ENCODE results near the gene HAT1.

HAT1 gene

DNA sequence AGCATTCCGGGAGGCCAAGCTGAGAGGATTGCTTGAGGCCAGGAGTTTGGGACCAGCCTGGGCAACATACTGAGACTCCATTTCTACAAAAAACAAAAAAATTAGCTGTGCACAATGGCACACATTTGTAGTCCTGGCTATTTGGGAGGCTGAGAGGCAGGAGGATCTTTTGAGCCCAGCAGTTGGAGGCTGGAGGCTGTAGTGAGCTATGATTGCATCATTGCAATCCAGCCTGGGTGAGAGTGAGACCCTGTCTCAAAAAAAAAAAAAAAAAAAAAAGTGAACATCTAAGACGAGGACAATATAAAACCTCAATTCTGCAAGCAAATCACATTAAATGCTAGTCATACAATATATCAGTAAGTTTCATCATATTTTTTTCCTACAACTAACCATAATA, 2.8 kb upstream of the HAT1 start:
- no peak for DNase-seq (ENCODE audit: low read depth in 2 of 3, low spot score in 2 of 3)

DNA sequence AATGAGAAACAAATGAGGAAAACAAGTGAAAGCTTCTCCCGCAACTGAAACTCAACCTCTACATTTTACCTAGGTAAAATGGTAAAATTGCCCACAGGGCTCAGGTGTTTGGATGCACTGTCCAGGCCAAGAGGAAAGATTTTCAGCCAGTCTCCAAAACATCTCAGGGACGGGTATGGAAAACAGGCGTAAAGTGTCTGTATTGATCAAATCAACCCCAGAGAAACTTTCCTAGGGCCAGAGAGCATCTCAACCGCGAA, 361 bp upstream of the HAT1 start:
- DNase-seq (ENCODE audit: low read depth in 2 of 3, low spot score in 2 of 3), result no peak

DNA sequence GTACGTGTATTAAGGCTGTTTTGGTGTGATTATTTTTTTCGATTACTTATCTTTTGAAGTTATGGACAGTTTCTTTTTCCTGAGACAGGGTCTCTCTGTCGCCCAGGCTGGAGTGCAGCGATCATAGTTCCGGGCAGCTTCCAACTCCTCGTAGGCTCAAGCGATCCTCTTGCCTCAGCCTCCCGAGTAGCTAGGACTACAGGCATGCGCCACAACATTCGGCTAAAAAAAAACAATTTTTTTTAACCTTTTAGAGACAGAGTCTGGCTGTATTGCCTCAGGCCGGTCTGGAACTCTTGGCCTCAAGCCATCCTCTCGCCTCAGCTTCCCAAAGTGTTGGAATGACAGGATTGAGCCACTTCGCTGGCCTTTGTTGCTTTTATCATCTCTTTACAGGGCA, 945 bp downstream of the HAT1 start:
- DNase-seq (ENCODE audit: low read depth in 2 of 3, low spot score in 2 of 3), result no peak

DNA sequence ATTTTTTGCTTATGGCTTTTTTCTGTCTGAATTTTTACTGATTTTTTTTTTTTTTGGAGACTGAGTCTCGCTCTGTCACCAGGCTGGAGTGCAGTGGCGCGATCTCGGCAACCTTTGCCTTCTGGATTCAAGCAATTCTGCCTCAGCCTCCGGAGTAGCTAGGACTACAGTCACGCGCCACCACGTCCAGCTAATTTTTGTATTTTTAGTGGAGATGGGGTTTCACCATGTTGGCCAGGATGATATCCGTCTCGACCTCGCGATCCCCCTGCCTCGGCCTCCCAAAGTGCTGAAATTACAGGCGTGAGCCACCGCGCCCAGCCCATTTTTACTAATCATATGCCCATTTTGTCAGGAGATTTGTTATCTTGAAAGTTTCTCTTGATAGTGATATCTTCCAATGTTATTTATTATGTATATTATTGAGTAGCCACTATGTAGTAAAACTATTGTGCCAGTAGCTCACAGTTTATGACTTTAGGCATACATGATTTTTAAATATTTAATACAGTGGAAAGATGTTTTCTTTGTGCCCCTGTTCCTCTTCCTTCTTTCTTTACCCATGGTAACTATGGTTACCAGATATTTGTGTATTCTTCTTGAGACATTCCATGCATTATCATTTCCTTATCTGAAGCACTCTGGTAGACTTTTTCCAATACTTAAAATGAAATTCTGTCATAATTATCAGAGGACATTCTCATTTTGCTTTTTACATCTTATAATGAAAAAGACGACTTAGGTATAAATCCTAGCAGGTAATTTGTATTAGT, 2.1 kb downstream of the HAT1 start:
- DNase-seq (ENCODE audit: low read depth in 2 of 3, low spot score in 2 of 3), result no peak

DNA sequence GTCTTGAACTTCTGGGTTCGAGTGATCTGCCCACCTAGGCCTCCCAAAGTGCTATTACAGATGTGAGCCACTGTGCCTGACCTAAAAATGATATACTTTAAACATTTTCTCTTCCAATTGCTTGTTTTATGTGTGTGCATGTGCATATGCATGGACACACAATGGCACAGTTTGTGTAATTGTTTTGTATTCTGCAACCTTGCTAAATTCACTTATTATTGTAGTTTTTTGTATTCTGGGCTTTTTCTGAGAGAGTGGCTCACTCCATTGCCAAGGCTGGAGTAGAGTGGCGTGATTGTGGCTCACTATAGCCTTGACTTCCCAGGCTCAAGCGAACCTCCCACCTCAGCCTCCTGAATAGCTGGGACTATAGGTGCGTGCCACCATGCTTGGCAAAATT, 8.1 kb downstream of the HAT1 start:
- DNase-seq (ENCODE audit: low read depth in 2 of 3, low spot score in 2 of 3), result no peak

DNA sequence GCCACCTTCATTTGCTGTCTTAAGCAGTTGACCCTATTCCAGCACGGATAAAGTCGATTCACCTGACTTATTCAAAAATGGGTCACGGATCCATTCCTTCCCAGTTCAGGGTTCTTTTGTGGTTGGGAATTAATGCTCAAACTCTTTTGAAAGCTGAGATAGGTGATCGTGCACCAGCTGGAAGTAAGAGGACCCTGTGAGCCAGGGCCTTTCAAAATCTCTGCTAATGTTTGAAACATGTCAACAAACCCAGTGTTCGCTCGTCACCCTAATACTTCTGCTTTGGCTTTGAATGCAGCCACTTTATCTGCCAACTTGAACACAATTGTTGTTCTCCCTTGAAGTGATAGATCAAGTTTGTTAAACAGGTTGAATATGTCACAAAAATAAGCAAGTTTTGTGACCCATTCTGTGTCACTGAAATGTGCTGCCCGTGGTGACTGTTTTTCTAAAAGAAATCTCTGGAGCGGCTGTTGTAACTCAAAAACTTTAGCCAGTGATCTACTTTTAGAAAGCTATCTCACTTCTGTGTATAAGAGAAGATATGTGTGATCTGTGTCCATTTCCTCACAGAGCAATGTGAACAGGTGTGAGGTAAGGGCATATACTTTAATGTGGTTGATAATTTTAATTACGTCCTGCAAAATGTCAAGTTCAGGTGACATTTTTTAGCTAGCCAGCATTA, 16.9 kb downstream of the HAT1 start:
- no peak for DNase-seq (ENCODE audit: low read depth in 2 of 3, low spot score in 2 of 3)

DNA sequence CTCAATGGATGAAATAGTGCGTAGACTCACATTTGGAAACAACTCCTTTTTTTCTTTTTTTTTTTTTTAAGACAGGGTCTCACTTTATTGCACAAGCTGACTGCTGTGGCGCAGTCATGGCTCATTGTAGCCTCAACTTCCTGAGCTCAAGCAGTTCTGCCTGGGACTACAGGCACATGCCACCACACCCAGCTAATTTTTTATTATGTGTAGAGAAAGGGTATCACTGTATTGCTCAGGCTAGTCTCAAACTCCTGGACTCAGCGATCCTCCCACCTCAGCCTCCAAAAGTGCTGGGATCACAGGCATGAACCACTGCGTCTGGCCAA, 17.4 kb downstream of the HAT1 start:
- no peak for DNase-seq (ENCODE audit: low read depth in 2 of 3, low spot score in 2 of 3)

DNA sequence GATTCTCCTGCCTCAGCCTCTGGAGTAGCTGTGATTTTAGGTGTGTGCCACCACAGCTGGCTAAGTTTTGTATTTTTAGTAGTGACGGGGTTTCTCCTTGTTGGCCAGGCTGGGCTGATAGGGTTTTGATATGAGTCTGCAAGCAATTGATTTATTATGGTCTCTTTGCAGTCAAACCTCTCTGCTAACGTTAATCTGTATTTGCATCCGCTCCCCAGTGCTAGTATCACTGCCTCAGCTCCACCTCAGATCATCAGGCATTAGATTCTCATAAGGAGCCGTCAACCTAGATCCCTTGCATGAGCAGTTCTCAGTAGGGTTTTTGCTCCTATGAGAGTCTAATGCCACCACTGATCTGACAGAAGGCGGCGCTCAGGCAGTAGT, 19.0 kb downstream of the HAT1 start:
- DNase-seq (ENCODE audit: low read depth in 2 of 3, low spot score in 2 of 3), result no peak

DNA sequence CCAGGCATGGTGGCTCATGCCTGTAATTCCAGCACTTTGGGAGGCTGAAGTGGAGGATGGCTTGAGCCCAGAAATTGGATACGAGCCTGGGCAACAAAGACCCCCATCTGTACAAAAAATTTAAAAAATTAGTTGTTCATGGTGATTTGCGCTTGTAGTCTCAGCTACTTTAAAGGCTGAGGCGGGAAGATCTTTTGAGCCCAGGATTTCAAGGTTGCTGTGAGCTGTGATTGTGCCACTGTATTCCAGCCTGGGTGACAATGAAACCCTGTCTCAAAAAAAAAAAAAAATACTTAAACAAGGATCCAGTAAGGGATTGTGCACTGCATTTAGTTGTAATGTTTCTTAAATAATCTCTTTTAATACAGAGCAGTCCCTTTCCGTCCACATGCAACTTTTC, 21.6 kb downstream of the HAT1 start:
- DNase-seq (ENCODE audit: low read depth in 2 of 3, low spot score in 2 of 3), result no peak

DNA sequence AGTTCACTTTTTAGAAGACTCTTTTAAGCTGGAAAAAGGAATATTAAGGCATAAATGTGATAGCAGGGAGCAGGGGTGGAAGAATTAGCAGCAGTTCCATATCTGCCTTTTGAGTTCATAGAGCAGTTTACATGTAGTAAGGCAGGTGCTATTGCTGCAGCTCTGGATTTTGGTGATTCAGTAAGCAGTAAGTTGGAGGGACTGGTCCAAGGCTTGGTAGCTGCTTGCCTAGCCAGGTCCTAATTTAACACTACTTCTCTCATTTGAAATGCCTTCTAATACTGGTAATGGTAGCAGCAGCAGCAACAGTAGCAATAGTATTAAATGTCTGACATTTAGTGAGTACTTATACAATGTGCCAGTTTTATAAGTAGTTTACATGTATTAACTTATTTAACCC, 30.0 kb downstream of the HAT1 start:
- DNase-seq (ENCODE audit: low read depth in 2 of 3, low spot score in 2 of 3), result no peak

DNA sequence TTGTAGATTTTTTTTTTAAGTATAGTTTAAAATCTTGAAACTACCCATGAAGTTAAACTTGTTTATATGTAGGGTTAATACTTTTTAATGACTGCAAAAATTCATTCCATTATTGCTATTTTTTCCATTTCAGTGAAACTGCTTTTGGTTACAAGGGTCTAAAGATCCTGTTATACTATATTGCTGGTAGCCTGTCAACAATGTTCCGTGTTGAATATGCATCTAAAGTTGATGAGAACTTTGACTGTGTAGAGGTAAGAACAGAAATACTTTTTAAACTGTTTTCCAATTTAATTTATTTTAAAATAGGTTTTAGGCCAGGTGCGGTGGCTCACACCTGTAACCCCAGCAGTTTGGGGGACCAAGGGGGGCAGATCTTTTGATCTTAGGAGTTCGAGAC, 30.5 kb downstream of the HAT1 start:
- DNase-seq (ENCODE audit: low read depth in 2 of 3, low spot score in 2 of 3), result no peak

DNA sequence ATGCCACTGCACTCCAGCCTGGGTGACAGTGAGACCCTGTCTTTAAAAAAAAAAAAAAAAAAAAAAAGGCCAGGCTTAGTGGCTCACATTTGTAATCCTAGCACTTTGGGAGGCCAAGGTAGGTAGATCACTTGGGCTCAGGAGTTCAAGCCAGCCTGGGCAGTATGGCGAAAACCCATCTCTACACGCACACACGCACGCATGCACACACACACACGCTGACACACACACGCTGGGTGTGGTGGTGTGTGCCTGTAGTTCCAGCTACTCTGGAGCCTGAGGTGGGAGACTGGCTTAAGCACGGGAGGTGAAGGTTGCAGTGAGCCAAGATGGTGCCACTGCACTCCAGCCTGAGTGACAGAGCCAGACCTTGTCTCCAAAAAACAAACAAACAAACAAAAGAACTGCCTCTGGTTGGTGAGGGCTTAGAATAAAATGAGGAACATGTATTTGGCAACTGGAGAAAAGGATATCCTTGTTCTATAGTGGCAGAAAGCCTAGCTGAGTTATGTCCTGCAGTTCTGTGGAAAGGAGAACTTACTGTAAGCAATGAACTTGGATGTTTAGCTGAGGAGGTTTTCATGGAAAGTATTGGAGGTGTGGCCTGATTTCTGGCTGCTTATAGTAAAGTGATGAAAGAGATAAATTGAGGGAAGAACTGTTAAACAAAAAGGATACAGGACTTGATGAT, 34.0 kb downstream of the HAT1 start:
- no peak for DNase-seq (ENCODE audit: low read depth in 2 of 3, low spot score in 2 of 3)

DNA sequence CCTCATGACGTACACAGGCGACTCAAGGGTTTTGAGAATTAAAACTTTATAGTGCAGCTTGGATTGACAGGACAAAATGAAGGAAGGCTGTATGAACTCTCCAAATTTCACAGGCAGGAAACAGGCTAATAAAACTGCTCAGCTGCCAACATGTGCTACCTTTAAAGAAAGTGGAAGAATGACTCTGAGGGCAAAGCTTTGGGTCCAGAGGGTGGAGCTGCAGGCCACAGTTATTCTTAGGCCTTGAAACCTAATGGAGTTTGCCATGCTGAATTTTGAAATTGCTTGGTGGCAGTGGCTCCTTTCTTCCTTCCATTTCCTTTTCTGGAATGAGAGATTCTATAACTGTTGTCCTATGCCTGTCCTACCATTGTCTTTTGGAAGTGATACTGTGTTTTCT, 34.8 kb downstream of the HAT1 start:
- no peak for DNase-seq (ENCODE audit: low read depth in 2 of 3, low spot score in 2 of 3)

DNA sequence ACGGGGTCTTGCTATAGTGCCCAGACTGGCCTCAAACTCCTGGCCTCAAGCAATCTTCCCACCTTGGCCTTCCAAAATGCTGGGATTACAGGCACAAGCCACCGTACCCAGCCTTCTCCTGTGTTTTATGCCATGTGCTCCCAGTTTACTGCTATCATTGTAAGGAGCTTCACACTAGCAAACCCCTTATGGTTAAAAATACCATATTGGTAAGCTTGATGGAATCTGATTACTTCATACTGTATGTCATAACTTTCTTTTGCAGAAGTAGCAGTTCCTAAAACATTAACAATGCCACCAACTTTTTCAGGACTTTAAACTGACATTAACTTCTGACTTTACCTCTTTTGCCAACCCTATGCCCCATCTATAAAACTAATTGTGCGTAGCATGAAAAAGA, 36.2 kb downstream of the HAT1 start:
- DNase-seq (ENCODE audit: low read depth in 2 of 3, low spot score in 2 of 3), result no peak

DNA sequence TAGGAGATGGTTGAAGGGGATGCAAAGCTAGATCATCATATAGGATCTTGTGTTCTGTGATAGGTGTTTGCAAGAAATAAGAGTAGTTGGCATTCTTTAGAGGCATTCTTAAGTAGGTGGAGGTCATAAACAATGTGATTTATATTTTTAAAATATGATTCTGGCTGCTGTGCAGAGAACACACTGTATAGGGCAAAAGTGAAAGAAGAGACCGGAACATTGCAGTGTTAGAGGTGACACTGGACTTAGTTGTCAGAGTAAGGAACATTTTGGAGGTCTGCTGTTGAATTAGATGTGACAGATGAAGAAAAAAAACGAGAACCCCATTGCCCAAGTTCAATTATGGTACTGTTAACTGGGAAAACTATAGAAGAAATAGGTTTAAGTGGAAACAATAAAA, 37.7 kb downstream of the HAT1 start:
- DNase-seq (ENCODE audit: low read depth in 2 of 3, low spot score in 2 of 3), result no peak

DNA sequence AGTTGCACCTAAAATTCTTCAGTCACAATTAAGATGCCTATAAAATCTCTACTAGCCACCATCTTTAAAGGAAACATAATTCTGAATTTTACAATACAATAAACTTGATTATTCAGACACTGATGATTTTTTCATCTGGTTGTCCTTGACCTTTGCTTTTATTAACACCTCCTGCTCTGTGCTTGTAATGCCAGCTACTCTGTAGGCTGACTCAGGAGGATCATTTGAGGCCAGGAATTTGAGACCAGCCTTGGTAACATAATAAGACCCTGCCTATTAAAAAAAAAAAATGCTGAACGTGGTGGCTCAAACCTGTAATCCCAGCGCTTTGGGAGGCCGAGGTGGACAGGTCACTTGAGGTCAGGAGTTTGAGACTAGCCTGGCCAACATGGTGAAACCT, 38.3 kb downstream of the HAT1 start:
- DNase-seq (ENCODE audit: low read depth in 2 of 3, low spot score in 2 of 3), result no peak

DNA sequence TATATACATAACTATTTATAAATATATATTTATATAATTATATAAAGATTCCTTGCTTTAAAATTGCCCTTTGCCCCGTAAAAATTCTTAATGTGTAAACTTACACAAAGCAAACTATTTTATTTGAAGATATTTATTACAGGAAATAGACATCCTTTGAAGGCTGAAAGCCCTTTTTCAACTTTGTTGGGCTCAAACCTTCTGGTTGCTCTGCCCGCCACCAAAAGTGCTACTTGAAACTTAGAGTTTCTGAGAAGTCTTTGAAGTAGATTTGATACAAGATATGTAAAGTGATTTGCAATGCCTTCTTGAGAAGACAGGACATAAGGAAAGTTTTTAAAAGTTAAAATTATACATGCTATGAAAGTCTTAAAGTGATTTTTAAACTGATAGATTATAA, 40.9 kb downstream of the HAT1 start:
- no peak for DNase-seq (ENCODE audit: low read depth in 2 of 3, low spot score in 2 of 3)

DNA sequence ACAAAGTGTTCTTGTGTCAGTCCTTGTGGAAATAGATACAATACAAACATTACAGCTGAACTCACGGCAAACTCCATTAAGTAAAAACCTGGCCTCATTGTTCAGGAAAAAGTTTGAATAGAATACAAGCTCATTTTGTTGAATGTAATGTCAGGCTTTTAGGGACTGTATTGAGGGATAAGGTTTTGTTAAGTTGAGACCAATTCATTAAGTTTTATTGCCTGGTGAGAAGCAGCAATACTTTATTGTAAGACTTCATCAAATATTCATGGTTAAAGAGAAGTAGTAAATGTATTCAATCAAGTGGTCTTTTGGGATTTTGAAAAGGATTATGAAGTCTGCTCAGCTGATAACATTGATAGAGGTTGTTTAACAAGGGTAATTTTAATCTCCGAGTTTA, 42.0 kb downstream of the HAT1 start:
- DNase-seq (ENCODE audit: low read depth in 2 of 3, low spot score in 2 of 3), result no peak

DNA sequence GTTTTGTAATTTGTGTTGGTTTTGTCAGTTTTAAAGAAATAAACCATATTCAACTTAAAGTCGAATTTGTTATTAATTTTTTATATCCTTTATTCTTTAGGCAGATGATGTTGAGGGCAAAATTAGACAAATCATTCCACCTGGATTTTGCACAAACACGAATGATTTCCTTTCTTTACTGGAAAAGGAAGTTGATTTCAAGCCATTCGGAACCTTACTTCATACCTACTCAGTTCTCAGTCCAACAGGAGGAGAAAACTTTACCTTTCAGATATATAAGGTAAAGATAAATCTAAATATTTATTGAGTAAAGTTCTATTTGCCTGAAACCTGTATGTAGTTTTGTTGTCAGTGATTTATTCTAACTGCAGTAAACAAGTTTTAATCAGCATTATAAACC, 43.0 kb downstream of the HAT1 start:
- DNase-seq (ENCODE audit: low read depth in 2 of 3, low spot score in 2 of 3), result no peak

DNA sequence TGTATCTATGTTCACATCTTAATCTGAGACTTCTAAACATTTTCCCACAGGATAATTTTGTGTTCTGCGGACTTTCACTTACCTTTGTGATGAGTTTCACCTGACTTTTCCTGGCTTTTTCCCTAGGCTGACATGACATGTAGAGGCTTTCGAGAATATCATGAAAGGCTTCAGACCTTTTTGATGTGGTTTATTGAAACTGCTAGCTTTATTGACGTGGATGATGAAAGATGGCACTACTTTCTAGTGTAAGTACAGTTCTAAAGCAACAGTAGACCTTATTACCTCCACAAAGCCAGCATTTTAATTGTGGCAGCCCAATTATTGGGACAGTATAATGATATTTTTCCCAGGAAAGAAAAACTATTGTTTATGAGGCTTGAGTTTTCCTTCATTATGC, 43.4 kb downstream of the HAT1 start:
- DNase-seq (ENCODE audit: low read depth in 2 of 3, low spot score in 2 of 3), result no peak

DNA sequence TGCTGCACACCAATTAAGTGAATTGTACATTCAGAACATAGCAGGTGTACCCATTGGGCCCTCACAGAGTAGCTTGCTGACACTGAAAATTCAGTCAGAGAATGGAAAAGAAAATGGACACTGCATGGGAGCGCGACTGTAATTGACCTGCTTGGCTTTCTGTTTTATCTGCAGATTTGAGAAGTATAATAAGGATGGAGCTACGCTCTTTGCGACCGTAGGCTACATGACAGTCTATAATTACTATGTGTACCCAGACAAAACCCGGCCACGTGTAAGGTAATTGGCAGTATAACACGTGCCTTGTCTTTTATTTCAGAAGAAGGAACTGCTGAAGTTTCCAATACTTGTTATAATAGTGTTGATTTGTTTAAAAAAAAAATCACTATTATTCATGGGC, 44.0 kb downstream of the HAT1 start:
- DNase-seq (ENCODE audit: low read depth in 2 of 3, low spot score in 2 of 3), result no peak

DNA sequence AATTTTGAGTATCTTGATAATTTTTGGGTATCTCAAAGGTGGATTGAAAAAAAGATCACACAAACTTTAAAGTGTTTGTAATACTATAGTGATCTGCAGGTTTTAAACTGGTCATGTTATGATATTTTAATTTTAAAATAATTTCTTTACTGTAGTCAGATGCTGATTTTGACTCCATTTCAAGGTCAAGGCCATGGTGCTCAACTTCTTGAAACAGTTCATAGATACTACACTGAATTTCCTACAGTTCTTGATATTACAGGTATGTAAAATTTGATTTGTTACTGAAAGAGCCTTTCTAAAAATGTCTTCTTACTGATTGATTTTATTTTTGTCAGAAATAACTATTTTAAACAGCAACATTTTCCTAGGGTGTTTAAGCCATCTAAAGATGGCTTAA, 44.4 kb downstream of the HAT1 start:
- no peak for DNase-seq (ENCODE audit: low read depth in 2 of 3, low spot score in 2 of 3)

DNA sequence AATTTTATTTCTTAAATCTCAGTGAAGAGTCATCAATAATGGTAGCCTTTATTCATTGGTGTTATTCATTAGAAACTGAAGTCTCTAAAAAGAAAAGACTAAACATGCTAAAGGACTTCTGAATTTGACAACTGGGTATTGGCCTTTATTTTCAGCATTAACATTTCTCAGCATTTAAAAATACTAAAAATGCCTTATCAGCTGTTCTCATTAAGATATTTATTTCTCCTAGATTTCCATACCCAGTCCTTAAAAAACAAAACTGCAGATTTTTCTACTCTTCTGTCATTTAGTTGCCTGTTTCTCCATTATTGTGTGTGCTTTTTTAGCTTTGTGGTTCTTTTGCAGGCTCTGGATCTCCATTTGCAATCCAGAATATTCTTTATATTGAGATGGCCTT, 46.2 kb downstream of the HAT1 start:
- DNase-seq (ENCODE audit: low read depth in 2 of 3, low spot score in 2 of 3), result no peak
